Measurements from ENCODE around the gene MED8. TPM values are rescaled to one million over a fixed set of nuclear protein-coding genes. Genes with fewer than 3 reads are reported as not detected.

The MED8 gene
- total and polyA plus RNA-seq, 2 of the 8 experiments (the other 6 are each of a cell fraction or from before 2014, with no cell fraction given), result 7.0 to 20.6 TPM

DNA sequence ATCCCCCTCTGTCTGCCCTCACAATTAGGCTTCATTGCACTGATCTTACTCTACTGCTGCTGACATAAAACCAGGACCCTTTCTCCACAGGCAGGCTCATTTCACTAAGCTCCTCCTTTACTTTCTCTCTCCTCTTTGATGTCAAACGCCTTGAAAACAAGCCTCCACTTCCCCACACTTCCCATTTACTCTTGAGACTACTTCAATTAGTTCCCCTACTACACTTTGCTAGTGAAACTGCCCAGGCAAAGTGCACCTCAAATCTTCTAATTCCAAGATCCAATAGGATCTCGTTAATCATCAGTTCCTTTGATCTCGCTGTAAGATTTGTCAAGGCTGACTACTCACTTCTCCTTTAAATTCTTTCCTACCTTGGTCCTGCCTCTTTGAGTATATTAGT lies 36.7 kb downstream of the MED8 start:
- DNase-seq (ENCODE audit: low read depth in 1 of 2, low spot score in 2 of 2), result no peak
- POLR2A ChIA-PET (ENCODE audit: partially characterized antibody), result interaction anchor here (1.5 to 1.6 kb wide), 2 partner anchors 10 to 16 kb away, joined by 6 to 11 read pairs; no protein-coding TSS in a partner anchor
- CTCF ChIA-PET (ENCODE audit: partially characterized antibody), result interaction anchor here (1.0 kb wide), 1 partner anchor 116 kb away, joined by 3 read pairs; no protein-coding TSS in a partner anchor
- no peak for TF ChIP-seq BCL11A (IDR thresholded peaks at IDR 0.05; ENCODE audit: low read depth in 2 of 2, low read length in 2 of 2)
- TF ChIP-seq BRCA1 (IDR thresholded peaks at IDR 0.05; ENCODE audit: low read depth, low read length), result no peak
- TF ChIP-seq KDM1A (IDR thresholded peaks at IDR 0.05; ENCODE audit: borderline replicate concordance, low read length), result no peak
- TF ChIP-seq, protein P1, sequence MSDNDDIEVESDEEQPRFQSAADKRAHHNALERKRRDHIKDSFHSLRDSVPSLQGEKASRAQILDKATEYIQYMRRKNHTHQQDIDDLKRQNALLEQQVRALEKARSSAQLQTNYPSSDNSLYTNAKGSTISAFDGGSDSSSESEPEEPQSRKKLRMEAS (IDR thresholded peaks at IDR 0.05), result no peak

More for the DNA sequence above, 36.7 kb downstream of the MED8 start:
- no peak overlapping the region for H3K27ac ChIP-seq (ENCODE audit: low read depth, low read length)
- H2BK20ac ChIP-seq (ENCODE audit: low read length), result 0 out of 2 replicates have a peak overlapping the region, but pooled peaks have one; percentile 43
- peaks cover 0 to 1% (median 0%) of the 10 kb centered on the region in 4 experiments; a peak in 1 of 7 replicates for H3K27me3 ChIP-seq (replicated peaks in 1 of 4; ENCODE audit: control insufficient read depth in 3 of 4, extremely low read depth in 1 of 4, insufficient read depth in 3 of 4, low read length in 3 of 4)
- H2BK5ac ChIP-seq (ENCODE audit: low read depth, low read length), result no peak overlapping the region
- no peaks in the 10 kb centered on the region for H3K9me3 ChIP-seq (ENCODE audit: insufficient read depth in 2 of 2, low read depth in 1 of 2, low read length in 1 of 2)
- H3K23me2 ChIP-seq (ENCODE audit: low read depth, low read length), result peaks cover 7% of the 10 kb centered on the region
- H3K79me2 ChIP-seq (ENCODE audit: control insufficient read depth in 1 of 2, insufficient read depth in 2 of 2, low read length in 2 of 2), result no peaks in the 10 kb centered on the region
- no peak overlapping the region for H3K23ac ChIP-seq (ENCODE audit: insufficient read length)
- FAIRE-seq, result no peak
- H2BK120ac ChIP-seq (replicated peaks; ENCODE audit: low read depth, low read length), result no peak overlapping the region
- 74% methylated on average over 3 of the region's 3 CpGs; no CpG with 5 or more reads in 1 of the 2 experiments for WGBS, 2 experiments (ENCODE audit: extremely low coverage in 1 of 2, insufficient coverage in 1 of 2, insufficient read length in 1 of 2, insufficient replicate concordance in 2 of 2, low coverage in 1 of 2, low lambda C conversion rate in 2 of 2, missing lambda C conversion rate in 1 of 2)
- no peak overlapping the region for H3K4me2 ChIP-seq (ENCODE audit: insufficient read depth in 1 of 2, low read depth in 2 of 2, low read length in 2 of 2)
- H3K14ac ChIP-seq (ENCODE audit: insufficient read length), result no peak overlapping the region
- no peak overlapping the region for H2BK15ac ChIP-seq (ENCODE audit: low read length)
- H3K36me3 ChIP-seq (ENCODE audit: control insufficient read depth in 2 of 4, insufficient read depth in 4 of 4, low read length in 3 of 4), result no peaks in the 10 kb centered on the region
- H4K8ac ChIP-seq (ENCODE audit: extremely low read depth, insufficient read depth, low read length), result no peak overlapping the region
- H2AFZ ChIP-seq (ENCODE audit: low read length), result no peak overlapping the region
- no peak overlapping the region for H3K56ac ChIP-seq (replicated peaks; ENCODE audit: insufficient read length, low read depth, low read length)
- no peaks in the 10 kb centered on the region for H3K79me1 ChIP-seq (ENCODE audit: low read depth, low read length)
- 0 out of 2 replicates have a peak overlapping the region, but pooled peaks have one; percentile 27 for H3K18ac ChIP-seq (ENCODE audit: extremely low read depth, low read length)
- no peak overlapping the region for H4K91ac ChIP-seq (replicated peaks; ENCODE audit: insufficient read length, low read length)
- H3K4ac ChIP-seq (replicated peaks; ENCODE audit: insufficient read length, low read depth, low read length), result no peak overlapping the region
- peaks cover 4 to 12% (median 8%) of the 10 kb centered on the region in 4 experiments; a peak in 6 of 7 replicates for H3K4me1 ChIP-seq (replicated peaks in 1 of 4; ENCODE audit: control insufficient read depth in 3 of 4, insufficient read depth in 4 of 4, low read length in 3 of 4)
- no peak overlapping the region for H3K4me3 ChIP-seq (ENCODE audit: extremely low read depth in 1 of 4, insufficient read depth in 2 of 4, low read depth in 3 of 4, low read length in 4 of 4)
- H4K20me1 ChIP-seq (replicated peaks in 1 of 2; ENCODE audit: control insufficient read depth in 1 of 2, insufficient read depth in 2 of 2, low read length in 2 of 2), result no peaks in the 10 kb centered on the region
- H2AK5ac ChIP-seq (ENCODE audit: low read depth, low read length), result no peak overlapping the region
- H2BK12ac ChIP-seq (ENCODE audit: low read depth, low read length), result no peak overlapping the region
- H4K5ac ChIP-seq (ENCODE audit: insufficient read length, low read depth, low read length), result no peak overlapping the region
- H3K9ac ChIP-seq (replicated peaks in 1 of 4; ENCODE audit: extremely low read depth in 1 of 4, low read depth in 3 of 4, low read length in 3 of 4), result no peak overlapping the region

All from H1 (cell line).